ENCODE measurements around the gene OLA1. TPM values are rescaled to one million over a fixed set of nuclear protein-coding genes. Genes with fewer than 3 reads are reported as not detected.

The OLA1 gene
- polyA plus RNA-seq, 1 donor from 2014 or later, result 59.7 TPM

GRCh38 chr2:174145827-174146226, 102.5 kb downstream of the OLA1 start:
- Mint-ChIP-seq H3K27me3 (no peaks in the 10 kb centered on the region), H3K4me1 (no peaks in the 10 kb centered on the region), H3K9me3 (no peaks in the 10 kb centered on the region), H3K27ac (no peak overlapping the region), H3K4me3 (no peak overlapping the region), H3K36me3 (peaks cover 8% of the 10 kb centered on the region)

- Mint-ChIP-seq H3K4me1 (peaks cover 0 to 2% (median 0%) of the 10 kb centered on the region in 3 donors), H3K27me3 (no peaks in the 10 kb centered on the region)
These were observed 106.0 kb downstream of the OLA1 start for GRCh38 chr2:174142290-174142689.

GRCh38 chr2:174138161-174138560, 110.2 kb downstream of the OLA1 start:
- Mint-ChIP-seq H3K27ac (no peak overlapping the region), H3K4me1 (peaks cover 0 to 4% (median 0%) of the 10 kb centered on the region in 3 donors), H3K9me3 (peaks cover 0 to 4% (median 0%) of the 10 kb centered on the region in 3 donors), H3K4me3 (no peak overlapping the region), H3K36me3 (peaks cover 27% of the 10 kb centered on the region), H3K27me3 (no peaks in the 10 kb centered on the region)

More at GRCh38 chr2:174142290-174142689, 106.0 kb downstream of the OLA1 start:
- H3K27ac Mint-ChIP-seq, result no peak overlapping the region
- H3K9me3 Mint-ChIP-seq, result peaks cover 0 to 4% (median 0%) of the 10 kb centered on the region in 3 donors
- H3K36me3 Mint-ChIP-seq, result peaks cover 12% of the 10 kb centered on the region
- H3K4me3 Mint-ChIP-seq, result no peak overlapping the region

GRCh38 chr2:174135981-174136380, 112.4 kb downstream of the OLA1 start:
- no peak overlapping the region for H3K4me3 Mint-ChIP-seq

GRCh38 chr2:174125090-174125489, 123.2 kb downstream of the OLA1 start:
- Mint-ChIP-seq H3K9me3 (no peaks in the 10 kb centered on the region), H3K4me3 (no peak overlapping the region), H3K4me1 (no peaks in the 10 kb centered on the region), H3K27me3 (no peaks in the 10 kb centered on the region), H3K36me3 (peaks cover 8% of the 10 kb centered on the region), H3K27ac (no peak overlapping the region)

More at GRCh38 chr2:174135981-174136380, 112.4 kb downstream of the OLA1 start:
- Mint-ChIP-seq H3K4me1 (peaks cover 0 to 8% (median 0%) of the 10 kb centered on the region in 3 donors), H3K27ac (no peak overlapping the region), H3K36me3 (peaks cover 29% of the 10 kb centered on the region), H3K27me3 (no peaks in the 10 kb centered on the region), H3K9me3 (peaks cover 0 to 4% (median 0%) of the 10 kb centered on the region in 3 donors)

GRCh38 chr2:174124181-174124580, 124.2 kb downstream of the OLA1 start:
- no peak overlapping the region for H3K4me3 Mint-ChIP-seq
- H3K27ac Mint-ChIP-seq, result no peak overlapping the region
- H3K4me1 Mint-ChIP-seq, result no peaks in the 10 kb centered on the region
- H3K27me3 Mint-ChIP-seq, result no peaks in the 10 kb centered on the region
- no peaks in the 10 kb centered on the region for H3K9me3 Mint-ChIP-seq
- H3K36me3 Mint-ChIP-seq, result peaks cover 8% of the 10 kb centered on the region

GRCh38 chr2:174122185-174122584, 126.1 kb downstream of the OLA1 start:
- no peak overlapping the region for H3K27ac Mint-ChIP-seq
- H3K36me3 Mint-ChIP-seq, result peaks cover 8% of the 10 kb centered on the region
- no peaks in the 10 kb centered on the region for H3K4me1 Mint-ChIP-seq
- no peaks in the 10 kb centered on the region for H3K9me3 Mint-ChIP-seq
- H3K4me3 Mint-ChIP-seq, result no peak overlapping the region
- H3K27me3 Mint-ChIP-seq, result no peaks in the 10 kb centered on the region

- no peak overlapping the region for H3K4me3 Mint-ChIP-seq
- H3K27ac Mint-ChIP-seq, result no peak overlapping the region
- no peaks in the 10 kb centered on the region for H3K9me3 Mint-ChIP-seq
- peaks cover 5% of the 10 kb centered on the region for H3K36me3 Mint-ChIP-seq
- H3K4me1 Mint-ChIP-seq, result no peaks in the 10 kb centered on the region
- H3K27me3 Mint-ChIP-seq, result no peaks in the 10 kb centered on the region
These were observed 126.7 kb downstream of the OLA1 start for GRCh38 chr2:174121612-174122011.

- Mint-ChIP-seq H3K27me3 (no peaks in the 10 kb centered on the region), H3K27ac (no peak overlapping the region), H3K4me1 (no peaks in the 10 kb centered on the region), H3K9me3 (no peaks in the 10 kb centered on the region), H3K36me3 (peaks cover 6% of the 10 kb centered on the region), H3K4me3 (no peak overlapping the region)
These were observed 127.2 kb downstream of the OLA1 start for GRCh38 chr2:174121175-174121574.

GRCh38 chr2:174120346-174120745, 128.0 kb downstream of the OLA1 start:
- Mint-ChIP-seq H3K9me3 (no peaks in the 10 kb centered on the region), H3K36me3 (peaks cover 6% of the 10 kb centered on the region)

GRCh38 chr2:174117951-174118930, 130.1 kb downstream of the OLA1 start:
- Mint-ChIP-seq H3K36me3 (peaks cover 9% of the 10 kb centered on the region), H3K9me3 (no peaks in the 10 kb centered on the region), H3K27me3 (no peaks in the 10 kb centered on the region), H3K27ac (no peak overlapping the region), H3K4me3 (no peak overlapping the region), H3K4me1 (no peaks in the 10 kb centered on the region)

More at GRCh38 chr2:174120346-174120745, 128.0 kb downstream of the OLA1 start:
- Mint-ChIP-seq H3K27me3 (no peaks in the 10 kb centered on the region), H3K4me3 (no peak overlapping the region), H3K4me1 (no peaks in the 10 kb centered on the region), H3K27ac (no peak overlapping the region)

- H3K27me3 Mint-ChIP-seq, result no peaks in the 10 kb centered on the region
- no peaks in the 10 kb centered on the region for H3K9me3 Mint-ChIP-seq
- H3K4me3 Mint-ChIP-seq, result no peak overlapping the region
- no peak overlapping the region for H3K27ac Mint-ChIP-seq
- peaks cover 5% of the 10 kb centered on the region for H3K36me3 Mint-ChIP-seq
- H3K4me1 Mint-ChIP-seq, result no peaks in the 10 kb centered on the region
These were observed 136.3 kb downstream of the OLA1 start for GRCh38 chr2:174112073-174112472.

GRCh38 chr2:174108579-174108978, 139.8 kb downstream of the OLA1 start:
- Mint-ChIP-seq H3K36me3 (peaks cover under 1% of the 10 kb centered on the region), H3K4me3 (no peak overlapping the region), H3K4me1 (no peaks in the 10 kb centered on the region)

GRCh38 chr2:174106736-174107135, 141.6 kb downstream of the OLA1 start:
- Mint-ChIP-seq H3K27ac (no peak overlapping the region), H3K9me3 (no peaks in the 10 kb centered on the region), H3K27me3 (no peaks in the 10 kb centered on the region)

More at GRCh38 chr2:174108579-174108978, 139.8 kb downstream of the OLA1 start:
- Mint-ChIP-seq H3K9me3 (no peaks in the 10 kb centered on the region), H3K27ac (no peak overlapping the region), H3K27me3 (no peaks in the 10 kb centered on the region)

GRCh38 chr2:174094542-174094941, 153.8 kb downstream of the OLA1 start:
- H3K9me3 Mint-ChIP-seq, result peaks cover 0 to 3% (median 0%) of the 10 kb centered on the region in 3 donors
- no peaks in the 10 kb centered on the region for H3K27me3 Mint-ChIP-seq
- peaks cover 8% of the 10 kb centered on the region for H3K36me3 Mint-ChIP-seq
- H3K4me1 Mint-ChIP-seq, result peaks cover 0 to 6% (median 4%) of the 10 kb centered on the region in 3 donors
- no peak overlapping the region for H3K27ac Mint-ChIP-seq
- no peak overlapping the region for H3K4me3 Mint-ChIP-seq

More at GRCh38 chr2:174106736-174107135, 141.6 kb downstream of the OLA1 start:
- Mint-ChIP-seq H3K4me3 (no peak overlapping the region), H3K36me3 (peaks cover 2% of the 10 kb centered on the region), H3K4me1 (no peaks in the 10 kb centered on the region)

Measured in IgD-negative memory B cell (primary cell).